Esophagus mucosa (tissue), 1 donor: Measurements from ENCODE around the gene THEMIS. TPM values are rescaled to one million over a fixed set of nuclear protein-coding genes. Genes with fewer than 3 reads are reported as not detected.
"Not testable (repeated sequence)": the region's sequence is repeated elsewhere in the genome, so short reads cannot be mapped to it uniquely, and the experiment has no call there.

Source experiments
- ATAC-seq: fragments of 200-7000 bp; cut with Tn5 transposase; one replicate; pipeline ENCODE4 v1.9.1; 2020
- total RNA-seq: library from RNA; stranded (reverse); gene quantifications from one replicate; pipeline ENCODE4 v1.2.4, GENCODE V29; 2023
- donor health status: DM: yes; HTN: yes; CAD: no.

The THEMIS gene
- total RNA-seq, 1 donor from 2014 or later = 0.16 TPM

GRCh38 chr6:127912914-127913313, 12.1 kb upstream of the THEMIS start:
- no peak for ATAC-seq

- no peak for ATAC-seq
Observed at GRCh38 chr6:127907960-127908640, 7.2 kb upstream of the THEMIS start.

DNA sequence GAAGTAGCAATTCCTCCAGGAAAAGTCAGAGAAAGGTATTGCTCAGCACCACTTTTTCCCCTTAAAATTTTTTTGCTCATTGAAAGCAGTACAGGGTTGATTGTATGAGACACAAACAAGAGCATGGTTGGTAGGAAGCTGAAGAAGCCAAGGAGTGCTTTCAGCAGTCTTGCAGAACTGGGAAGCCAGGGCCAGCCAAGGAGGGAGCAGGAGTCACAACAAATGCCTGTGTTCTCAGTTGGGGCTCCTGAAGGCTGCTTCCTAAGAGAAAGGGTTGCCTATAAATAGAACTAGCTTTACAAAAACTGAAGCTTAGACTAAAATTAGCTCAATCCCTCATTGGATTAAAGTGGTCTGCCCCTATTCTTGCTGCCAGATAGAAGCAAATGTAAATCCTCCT, 3.3 kb upstream of the THEMIS start:
- no peak for ATAC-seq

DNA sequence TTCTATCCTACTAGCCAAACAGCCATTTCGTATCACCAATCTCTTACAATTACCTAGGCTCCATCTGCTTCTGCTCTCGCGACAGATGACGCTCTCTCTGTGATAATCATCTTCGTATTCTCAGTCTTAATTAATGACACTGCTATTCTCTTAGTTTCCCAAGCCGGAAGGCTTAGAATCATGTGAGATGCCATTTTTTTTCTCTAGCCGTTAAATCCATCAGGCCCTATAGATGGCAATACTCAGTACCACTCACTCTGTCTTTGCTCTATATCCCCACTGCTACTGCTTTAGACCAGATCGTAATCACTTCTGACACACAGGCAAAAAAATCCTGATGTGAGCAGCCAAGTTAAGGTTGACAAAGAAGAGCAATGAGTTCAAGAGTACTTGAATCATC, 2.1 kb upstream of the THEMIS start:
- no peak for ATAC-seq

- ATAC-seq = no peak
Observed at GRCh38 chr6:127897484-127897883, 3.4 kb downstream of the THEMIS start.

DNA sequence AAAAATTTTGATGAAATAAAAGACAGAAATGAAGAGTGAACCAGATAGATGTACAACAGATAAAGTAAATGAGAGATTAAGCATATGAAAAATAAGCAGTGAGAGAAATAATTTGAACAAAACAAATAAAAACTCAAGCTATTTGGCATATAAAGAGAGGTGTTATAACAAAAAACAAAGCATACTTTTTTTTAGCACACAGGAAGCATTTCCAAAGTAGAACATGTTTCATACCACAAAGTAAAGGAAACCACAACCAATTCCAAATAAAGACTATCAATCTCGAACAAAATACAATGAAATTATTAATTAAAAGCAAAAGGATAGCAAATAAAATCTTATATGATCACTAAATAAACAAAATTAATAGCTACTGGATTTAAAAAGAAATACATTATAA, 6.8 kb downstream of the THEMIS start:
- ATAC-seq = no peak

DNA sequence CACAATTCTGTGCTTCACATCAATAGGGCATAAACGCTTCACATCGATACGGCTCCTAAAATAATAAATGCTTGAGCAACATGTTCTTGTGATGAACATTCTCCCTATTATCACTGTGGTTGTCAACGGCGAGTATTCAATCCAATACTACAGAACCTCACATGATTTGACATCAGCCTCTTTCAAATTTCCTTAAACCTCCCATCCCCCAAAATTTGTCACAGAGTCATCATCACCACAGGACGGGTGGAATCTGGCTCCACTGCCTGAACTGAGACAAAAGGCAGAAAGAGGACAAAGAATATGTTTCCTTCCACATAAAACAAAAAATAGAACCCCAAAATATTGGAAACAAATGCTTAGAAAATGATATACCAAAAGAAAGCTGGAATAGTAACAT, 7.3 kb downstream of the THEMIS start:
- ATAC-seq = no peak

- ATAC-seq = no peak
Observed at GRCh38 chr6:127891731-127892326, 9.0 kb downstream of the THEMIS start.

- ATAC-seq = no peak
Observed at GRCh38 chr6:127886603-127887002, 14.3 kb downstream of the THEMIS start.

DNA sequence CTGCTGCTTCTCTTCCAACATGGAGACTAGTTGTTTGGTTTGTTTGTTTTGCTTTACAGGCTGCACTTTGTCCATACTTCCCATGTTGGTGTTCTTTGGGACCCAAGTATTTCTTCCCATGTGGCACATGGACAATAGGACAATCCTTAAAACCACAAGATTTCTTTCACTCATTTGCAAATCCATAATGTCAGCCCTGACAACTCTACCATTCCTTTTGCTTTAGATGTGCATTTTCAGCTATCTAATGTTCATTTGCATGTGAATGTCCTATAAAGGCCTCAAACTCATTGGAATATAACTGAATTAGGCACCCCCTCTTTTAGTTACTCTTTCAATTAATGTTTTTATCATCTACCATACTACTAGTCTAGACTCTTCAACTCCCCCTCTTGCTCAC, 16.7 kb downstream of the THEMIS start:
- no peak for ATAC-seq

GRCh38 chr6:127881949-127882348, 18.9 kb downstream of the THEMIS start:
- not testable (repeated sequence) for ATAC-seq

DNA sequence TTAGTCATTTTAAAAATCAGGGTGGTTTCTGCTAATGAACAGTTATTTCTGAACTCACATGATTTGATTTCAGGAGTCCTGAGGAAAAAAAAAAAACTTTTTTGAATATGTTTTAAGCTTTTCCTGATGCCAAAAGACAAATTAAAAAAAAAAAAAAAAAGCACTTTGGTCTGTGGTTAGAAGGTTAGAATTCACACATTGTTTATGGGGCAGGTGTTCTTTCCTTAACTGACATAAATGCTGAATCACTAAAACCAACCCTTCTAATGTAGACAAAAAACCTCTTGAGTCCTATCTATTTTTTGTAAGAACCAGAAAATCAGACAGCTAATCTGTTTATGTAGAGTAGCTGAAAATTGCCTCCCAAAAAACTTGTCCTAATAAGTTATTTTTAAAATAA, 20.4 kb downstream of the THEMIS start:
- ATAC-seq = no peak

DNA sequence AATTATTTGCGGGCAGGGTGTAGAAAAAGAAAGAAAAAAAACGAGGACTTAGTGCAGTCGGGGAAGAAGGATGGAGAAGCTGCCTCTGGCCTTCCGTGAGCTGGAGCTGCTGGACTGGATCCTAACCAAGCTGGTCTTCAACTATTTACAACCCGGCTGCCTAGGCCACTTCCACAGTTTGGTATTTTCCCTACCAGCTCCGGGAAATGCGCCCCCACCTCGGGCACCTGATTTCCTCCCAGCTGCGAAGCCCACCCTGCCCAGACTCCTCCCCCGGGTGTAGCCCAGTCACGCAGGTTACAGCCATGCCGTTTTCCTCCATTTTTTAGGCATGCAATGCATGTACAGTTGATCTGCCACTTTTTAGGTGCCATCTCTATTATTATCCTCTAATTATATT, 21.2 kb downstream of the THEMIS start:
- no peak for ATAC-seq

DNA sequence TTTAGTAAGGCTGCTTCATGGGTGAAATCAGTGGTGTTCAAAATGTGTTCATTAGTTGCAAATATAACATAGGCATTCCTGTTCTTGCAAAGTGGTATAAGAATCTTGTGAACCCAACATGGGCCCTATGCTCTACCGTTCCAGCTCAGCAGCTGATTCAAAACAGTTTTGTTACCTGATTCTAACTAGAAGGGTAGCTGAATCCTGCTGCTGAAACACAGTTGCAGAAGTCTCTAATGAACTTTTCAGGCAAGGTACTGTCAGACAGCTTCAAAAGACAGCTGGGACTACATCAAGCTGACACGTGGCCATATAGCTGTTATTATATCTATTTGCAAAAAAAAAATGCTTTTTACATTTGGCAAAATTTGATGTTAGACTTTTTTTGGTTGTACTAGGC, 22.7 kb downstream of the THEMIS start:
- ATAC-seq = no peak

DNA sequence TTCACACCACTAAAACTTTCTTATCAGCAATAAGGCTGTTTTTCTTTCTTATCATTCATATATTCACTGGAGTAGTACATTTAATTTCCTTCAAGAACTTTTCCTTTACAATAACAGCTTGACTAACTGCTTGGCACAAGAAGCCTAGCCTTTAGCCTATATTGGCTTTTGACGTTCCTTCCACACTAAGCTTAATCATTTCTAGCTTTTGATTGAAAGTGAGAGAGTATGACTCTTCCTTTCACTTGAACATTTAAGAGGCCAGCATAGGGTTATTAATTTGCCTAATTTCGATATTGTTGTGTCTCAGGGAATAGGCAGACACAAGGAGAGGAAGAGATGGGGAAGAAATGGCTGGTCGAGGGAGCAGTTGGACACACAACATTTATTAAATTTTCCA, 23.6 kb downstream of the THEMIS start:
- no peak for ATAC-seq

DNA sequence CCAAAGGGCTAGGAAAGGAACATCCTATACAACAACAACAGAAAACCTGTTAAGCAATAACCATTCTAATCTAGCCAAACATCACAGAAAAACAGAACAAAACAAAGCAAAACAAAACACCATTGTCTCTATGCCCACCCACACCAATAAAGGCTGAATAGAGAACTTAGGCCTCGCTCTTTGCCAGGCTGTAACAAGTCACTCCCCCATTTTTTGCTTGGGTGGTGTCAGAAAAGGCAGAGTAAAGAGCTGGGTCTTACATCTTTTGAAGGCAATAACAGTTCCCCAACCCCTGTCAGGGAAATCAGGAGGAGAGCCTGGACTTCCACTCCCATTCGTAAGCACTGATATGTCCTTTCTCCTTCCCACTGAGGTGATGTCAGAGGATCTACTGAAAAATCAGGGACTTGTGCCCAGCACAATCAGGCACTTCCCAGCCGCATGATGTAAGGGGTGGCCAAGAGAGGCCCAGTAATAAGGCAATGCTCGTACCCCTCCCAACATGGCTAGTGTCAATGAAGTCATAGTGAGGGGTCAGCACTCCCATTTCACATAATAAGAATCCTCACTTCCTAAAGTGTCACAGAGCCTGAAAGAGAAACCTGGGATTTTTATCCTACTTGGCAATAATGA, 31.0 kb downstream of the THEMIS start:
- ATAC-seq = no peak

DNA sequence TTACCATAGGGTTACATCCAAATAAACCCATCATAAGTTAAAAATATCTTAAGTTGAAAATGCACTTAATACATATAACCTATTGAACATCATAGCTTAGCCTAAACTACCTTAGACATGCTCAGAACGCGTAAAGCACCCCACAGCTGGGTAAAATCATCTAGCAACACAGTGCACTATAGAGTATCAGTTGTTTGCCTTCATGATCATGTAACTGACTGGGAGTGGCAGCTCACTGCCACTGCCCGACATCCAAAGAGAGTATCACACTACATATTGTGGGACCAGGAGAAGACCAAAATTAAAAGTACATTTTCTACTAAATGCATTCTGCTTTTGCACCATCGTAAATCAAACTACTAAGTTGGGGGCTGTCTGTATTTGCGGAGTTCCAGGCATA, 31.7 kb downstream of the THEMIS start:
- ATAC-seq = no peak

GRCh38 chr6:127868338-127868737, 32.5 kb downstream of the THEMIS start:
- no peak for ATAC-seq

DNA sequence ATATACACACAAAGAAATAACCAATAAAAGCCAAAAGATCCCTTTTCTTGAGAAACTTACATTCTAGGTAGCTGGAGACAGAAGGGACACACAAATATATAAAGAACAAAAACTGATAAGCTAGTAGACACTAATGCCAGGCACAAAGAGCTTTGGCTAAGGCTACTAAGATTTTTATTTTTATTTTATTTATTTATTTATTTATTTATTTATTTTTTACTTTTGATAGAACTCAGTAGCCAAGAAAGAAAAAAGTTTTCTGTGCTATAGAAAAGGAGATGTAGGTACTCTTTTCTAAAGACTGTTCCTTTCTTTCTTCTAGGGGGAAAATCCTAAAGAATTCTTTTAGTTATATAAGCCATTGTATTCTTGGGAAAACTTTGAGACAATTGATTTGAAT, 34.1 kb downstream of the THEMIS start:
- no peak for ATAC-seq

GRCh38 chr6:127865108-127865507, 35.8 kb downstream of the THEMIS start:
- ATAC-seq = no peak

DNA sequence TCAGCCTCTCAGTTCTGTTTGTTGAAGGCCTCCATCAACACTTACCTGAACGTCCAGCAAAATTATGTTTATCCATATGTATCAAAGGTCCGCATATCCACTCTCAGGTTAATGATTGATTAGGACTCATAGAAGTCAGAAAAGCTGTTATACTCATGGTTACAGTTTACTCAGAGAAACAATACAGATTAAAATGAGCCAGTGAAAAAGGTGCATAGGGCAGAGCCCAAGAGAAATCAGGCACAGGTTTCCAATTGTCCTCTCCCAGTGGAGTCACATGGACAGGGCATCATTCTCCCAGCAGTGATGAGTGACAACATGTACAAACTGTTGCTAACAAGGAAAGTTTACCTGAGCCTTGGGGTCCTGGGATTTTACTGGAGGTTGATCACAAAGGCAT, 36.2 kb downstream of the THEMIS start:
- ATAC-seq = no peak

- ATAC-seq = no peak
Observed at GRCh38 chr6:127860723-127861122, 40.1 kb downstream of the THEMIS start.

GRCh38 chr6:127859956-127860355, 40.9 kb downstream of the THEMIS start:
- ATAC-seq = no peak

GRCh38 chr6:127858727-127859391, 42.0 kb downstream of the THEMIS start:
- ATAC-seq = no peak
